22Rv1 (cell line): ENCODE results near the gene ZNF594.
"Not testable (repeated sequence)": the region's sequence is repeated elsewhere in the genome, so short reads cannot be mapped to it uniquely, and the experiment has no call there.

Experiments
- CTCF ChIP-seq: fragments of 450-650 bp; IDR thresholded peaks from 2 replicates; pipeline ENCODE4 v1.5.1; 2017; ENCODE audit warnings: mild to moderate bottlenecking
- ZFX ChIP-seq: fragments of 450-650 bp; IDR thresholded peaks from 2 replicates; pipeline ENCODE4 v1.6.1; 2017; ENCODE audit warnings: antibody characterized with exemption, borderline replicate concordance

GRCh38 chr17:5132503-5133225 is 59.0 kb downstream of the ZNF594 start:
- TF ChIP-seq CTCF, ZFX: not testable (repeated sequence)
